Activated CD8-positive, alpha-beta T cell treated with anti-CD3 and anti-CD28 coated beads for 36 hours (primary cell): ENCODE data around the gene CCL28. TPM values are rescaled to one million over a fixed set of nuclear protein-coding genes. Genes with fewer than 3 reads are reported as not detected.

ENCODE experiments used
- ATAC-seq: fragments of 200-7000 bp; cut with Tn5 transposase; one replicate; pipeline ENCODE4 v1.10.0; 2021; ENCODE audit warnings: mild to moderate bottlenecking, moderate library complexity
- CTCF ChIA-PET: fragments of 350-600 bp; sonication (Branson Sonifier 250); formaldehyde crosslinking; loops from one replicate; lab custom pipeline; 2021; ENCODE audit warnings: antibody characterized with exemption; lab: Charles Lee
- POLR2A ChIA-PET: fragments of 350-600 bp; sonication (Branson Sonifier 250); formaldehyde crosslinking; loops from one replicate; lab custom pipeline; 2021; ENCODE audit warnings: antibody characterized with exemption; lab: Charles Lee
- DNase-seq: peaks from one replicate; pipeline ENCODE4 v3.0.0-alpha.2; 2020
- H3K27ac Mint-ChIP-seq: one replicate; pipeline ENCODE4 v1.8.0; 2021; ENCODE audit warnings: mild to moderate bottlenecking, mixed read lengths
- H3K27me3 Mint-ChIP-seq: one replicate; pipeline ENCODE4 v1.8.0; 2021; ENCODE audit warnings: mixed read lengths
- H3K36me3 Mint-ChIP-seq: one replicate; pipeline ENCODE4 v1.8.0; 2021; ENCODE audit warnings: low read depth, mixed read lengths
- H3K4me1 Mint-ChIP-seq: one replicate; pipeline ENCODE4 v1.8.0; 2021; ENCODE audit warnings: low read depth, mixed read lengths
- H3K4me3 Mint-ChIP-seq: one replicate; pipeline ENCODE4 v1.8.0; 2021; ENCODE audit warnings: mild to moderate bottlenecking, moderate library complexity, mixed read lengths
- H3K9me3 Mint-ChIP-seq: one replicate; pipeline ENCODE4 v1.8.0; 2021; ENCODE audit warnings: mixed read lengths
- intact Hi-C: fragments of 100-400 bp; cut with micrococcal nuclease; formaldehyde crosslinking; loops from one replicate; pipeline ENCODE4 v1.10.0; 2022
- total RNA-seq, 2 experiments: library from RNA; stranded (reverse); gene quantifications; one replicate each; pipeline ENCODE4 v1.2.3, GENCODE V29; 2021
- TF ChIP-seq, protein P1 (sequence below): fragments of 200-600 bp; IDR thresholded peaks from one replicate; pipeline ENCODE4 v1.8.0; 2022; ENCODE audit warnings: antibody characterized with exemption, mild to moderate bottlenecking

CCL28 gene
- total RNA-seq, 2 experiments from 2014 or later, result 12.4 to 15.0 TPM

DNA sequence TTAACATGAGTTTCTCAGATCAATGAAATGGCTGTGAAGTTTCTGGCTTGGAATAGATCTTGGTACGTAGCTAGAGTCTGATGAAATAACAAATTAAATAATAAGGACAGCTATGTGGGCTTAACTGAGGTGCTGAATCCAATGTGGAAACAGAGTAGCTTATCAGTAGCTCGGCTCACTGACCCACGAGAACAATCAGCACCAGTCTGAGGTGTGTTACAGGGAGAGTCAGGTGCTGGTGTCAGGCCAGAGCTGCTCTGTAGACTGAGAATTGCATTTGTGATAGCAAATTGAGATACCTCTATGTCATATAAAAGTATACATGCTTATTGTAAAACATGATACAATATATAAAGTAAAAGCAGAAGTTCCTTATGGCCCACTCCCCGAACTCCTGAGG, 21.2 kb upstream of the CCL28 start:
- no peaks in the 10 kb centered on the region for H3K4me1 Mint-ChIP-seq
- no peak for ATAC-seq
- no peak overlapping the region for H3K4me3 Mint-ChIP-seq
- DNase-seq, result no peak
- H3K9me3 Mint-ChIP-seq, result peaks cover 14% of the 10 kb centered on the region
- intact Hi-C loops, result no loop called here
- no peak overlapping the region for H3K27ac Mint-ChIP-seq
- ChIA-PET POLR2A (no interaction called here), CTCF (no interaction called here)
- no peaks in the 10 kb centered on the region for H3K27me3 Mint-ChIP-seq
- TF ChIP-seq, protein P1, sequence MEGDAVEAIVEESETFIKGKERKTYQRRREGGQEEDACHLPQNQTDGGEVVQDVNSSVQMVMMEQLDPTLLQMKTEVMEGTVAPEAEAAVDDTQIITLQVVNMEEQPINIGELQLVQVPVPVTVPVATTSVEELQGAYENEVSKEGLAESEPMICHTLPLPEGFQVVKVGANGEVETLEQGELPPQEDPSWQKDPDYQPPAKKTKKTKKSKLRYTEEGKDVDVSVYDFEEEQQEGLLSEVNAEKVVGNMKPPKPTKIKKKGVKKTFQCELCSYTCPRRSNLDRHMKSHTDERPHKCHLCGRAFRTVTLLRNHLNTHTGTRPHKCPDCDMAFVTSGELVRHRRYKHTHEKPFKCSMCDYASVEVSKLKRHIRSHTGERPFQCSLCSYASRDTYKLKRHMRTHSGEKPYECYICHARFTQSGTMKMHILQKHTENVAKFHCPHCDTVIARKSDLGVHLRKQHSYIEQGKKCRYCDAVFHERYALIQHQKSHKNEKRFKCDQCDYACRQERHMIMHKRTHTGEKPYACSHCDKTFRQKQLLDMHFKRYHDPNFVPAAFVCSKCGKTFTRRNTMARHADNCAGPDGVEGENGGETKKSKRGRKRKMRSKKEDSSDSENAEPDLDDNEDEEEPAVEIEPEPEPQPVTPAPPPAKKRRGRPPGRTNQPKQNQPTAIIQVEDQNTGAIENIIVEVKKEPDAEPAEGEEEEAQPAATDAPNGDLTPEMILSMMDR, result no peak
- no peaks in the 10 kb centered on the region for H3K36me3 Mint-ChIP-seq

- ChIA-PET POLR2A (no interaction called here), CTCF (no interaction called here)
- Mint-ChIP-seq H3K27ac (no peak overlapping the region), H3K9me3 (peaks cover 8% of the 10 kb centered on the region), H3K4me3 (no peak overlapping the region), H3K27me3 (no peaks in the 10 kb centered on the region), H3K4me1 (no peaks in the 10 kb centered on the region), H3K36me3 (no peaks in the 10 kb centered on the region)
- ATAC-seq (no peak), DNase-seq (no peak)
- intact Hi-C loops, result no loop called here
- TF ChIP-seq, protein P1, result no peak
These were observed 20.5 kb upstream of the CCL28 start for GRCh38 chr5:43432486-43433375.

- H3K27ac Mint-ChIP-seq, result no peak overlapping the region
- ChIA-PET POLR2A (no interaction called here), CTCF (interaction anchor here (0.9 kb wide), 1 partner anchor 40 kb away, joined by 3 read pairs; no protein-coding TSS in a partner anchor)
- no peaks in the 10 kb centered on the region for H3K27me3 Mint-ChIP-seq
- TF ChIP-seq, protein P1, result no peak
- H3K4me3 Mint-ChIP-seq, result no peak overlapping the region
- intact Hi-C loops, result no loop called here
- H3K36me3 Mint-ChIP-seq, result no peaks in the 10 kb centered on the region
- H3K9me3 Mint-ChIP-seq, result no peaks in the 10 kb centered on the region
- DNase-seq, result no peak
- H3K4me1 Mint-ChIP-seq, result no peaks in the 10 kb centered on the region
- no peak for ATAC-seq
These were observed 17.5 kb upstream of the CCL28 start for GRCh38 chr5:43429706-43430105.

GRCh38 chr5:43429016-43429415, 16.8 kb upstream of the CCL28 start:
- DNase-seq (no peak), ATAC-seq (no peak)
- H3K27ac Mint-ChIP-seq, result no peak overlapping the region
- no peaks in the 10 kb centered on the region for H3K36me3 Mint-ChIP-seq
- no peaks in the 10 kb centered on the region for H3K4me1 Mint-ChIP-seq
- H3K9me3 Mint-ChIP-seq, result no peaks in the 10 kb centered on the region
- POLR2A ChIA-PET, result no interaction called here
- intact Hi-C loops, result no loop called here
- H3K4me3 Mint-ChIP-seq, result no peak overlapping the region
- TF ChIP-seq, protein P1, result no peak
- CTCF ChIA-PET, result interaction anchor here (0.9 to 1.1 kb wide), 2 partner anchors 39 to 40 kb away, joined by 3 read pairs; no protein-coding TSS in a partner anchor
- H3K27me3 Mint-ChIP-seq, result no peaks in the 10 kb centered on the region

DNA sequence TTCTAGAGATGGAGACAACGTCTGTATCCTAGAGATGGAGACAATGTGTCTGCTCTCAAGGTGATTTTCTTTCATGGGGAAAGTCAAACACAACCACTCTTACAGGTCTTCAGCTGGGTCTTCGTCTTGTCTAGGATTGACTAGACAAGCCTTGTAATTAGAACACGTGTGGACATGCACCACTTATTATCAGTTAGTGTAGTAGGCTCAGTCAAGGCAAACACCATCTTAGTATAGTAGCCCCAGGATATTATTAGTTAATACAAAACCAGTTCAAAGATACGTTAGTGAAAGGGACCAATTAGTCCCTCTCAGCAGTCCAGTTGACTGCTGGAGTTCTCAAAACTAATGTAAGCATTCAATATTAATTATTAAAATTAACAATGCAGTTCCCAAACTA, 15.1 kb upstream of the CCL28 start:
- no peaks in the 10 kb centered on the region for H3K27me3 Mint-ChIP-seq
- H3K27ac Mint-ChIP-seq, result no peak overlapping the region
- POLR2A ChIA-PET, result no interaction called here
- H3K9me3 Mint-ChIP-seq, result no peaks in the 10 kb centered on the region
- H3K4me3 Mint-ChIP-seq, result no peak overlapping the region
- H3K4me1 Mint-ChIP-seq, result no peaks in the 10 kb centered on the region
- ATAC-seq (no peak), DNase-seq (no peak)
- TF ChIP-seq, protein P1, result no peak
- intact Hi-C loops, result no loop called here
- CTCF ChIA-PET, result no interaction called here
- H3K36me3 Mint-ChIP-seq, result no peaks in the 10 kb centered on the region
